Measurements from ENCODE around the gene C2. TPM values are rescaled to one million over a fixed set of nuclear protein-coding genes. Genes with fewer than 3 reads are reported as not detected.
"Not testable (repeated sequence)": the region's sequence is repeated elsewhere in the genome, so short reads cannot be mapped to it uniquely, and the experiment has no call there.

Gene C2
- polyA plus RNA-seq, 1 donor from 2014 or later = not detected

GRCh38 chr6:31980195-31980876, 52.8 kb downstream of the C2 start:
- H3K4me3 Mint-ChIP-seq, H3K27me3 Mint-ChIP-seq, H3K9me3 Mint-ChIP-seq, H3K36me3 Mint-ChIP-seq, H3K4me1 Mint-ChIP-seq, H3K27ac Mint-ChIP-seq: not testable (repeated sequence)

- not testable (repeated sequence) for H3K27me3 Mint-ChIP-seq, H3K36me3 Mint-ChIP-seq, H3K9me3 Mint-ChIP-seq, H3K27ac Mint-ChIP-seq, H3K4me3 Mint-ChIP-seq, H3K4me1 Mint-ChIP-seq
Measured at GRCh38 chr6:31980998-31981397, 53.5 kb downstream of the C2 start.

- not testable (repeated sequence) for H3K9me3 Mint-ChIP-seq, H3K27ac Mint-ChIP-seq, H3K36me3 Mint-ChIP-seq, H3K27me3 Mint-ChIP-seq, H3K4me3 Mint-ChIP-seq, H3K4me1 Mint-ChIP-seq
Measured at GRCh38 chr6:31981744-31982143, 54.2 kb downstream of the C2 start, which contains the start of gene C4A. Gene C4A, plus strand, starts transcription at chr6:31982057. Its CDS starts 51 bp downstream, at chr6:31982108.

- H3K4me3 Mint-ChIP-seq = not testable (repeated sequence)
Measured at GRCh38 chr6:31989363-31989762, 61.8 kb downstream of the C2 start.

GRCh38 chr6:31994421-31994820, 66.9 kb downstream of the C2 start:
- not testable (repeated sequence) for H3K36me3 Mint-ChIP-seq, H3K4me1 Mint-ChIP-seq, H3K27ac Mint-ChIP-seq, H3K27me3 Mint-ChIP-seq, H3K4me3 Mint-ChIP-seq, H3K9me3 Mint-ChIP-seq

More at GRCh38 chr6:31989363-31989762, 61.8 kb downstream of the C2 start:
- not testable (repeated sequence) for H3K36me3 Mint-ChIP-seq, H3K9me3 Mint-ChIP-seq, H3K27me3 Mint-ChIP-seq, H3K27ac Mint-ChIP-seq, H3K4me1 Mint-ChIP-seq

Other genes starting within 250 kb of the C2 start
- gene LY6G5C, start 246.7 kb upstream of the C2 start, polyA plus RNA-seq = 3.2 TPM
- 40.1 TPM for gene ABHD16A, start 224.4 kb upstream of the C2 start, polyA plus RNA-seq
- gene LY6G6F, start 220.9 kb upstream of the C2 start, polyA plus RNA-seq = 0.95 TPM
- gene LY6G6D, start 212.4 kb upstream of the C2 start, polyA plus RNA-seq = not detected
- not detected for gene LY6G6C, start 206.0 kb upstream of the C2 start, polyA plus RNA-seq
- 1.8 TPM for gene MPIG6B, start 204.3 kb upstream of the C2 start, polyA plus RNA-seq
- gene DDAH2, start 198.4 kb upstream of the C2 start, polyA plus RNA-seq = 119 TPM
- 861 TPM for gene CLIC1, start 191.2 kb upstream of the C2 start, polyA plus RNA-seq
- 4.2 TPM for gene MSH5, start 187.7 kb upstream of the C2 start, polyA plus RNA-seq
- gene SAPCD1, start 165.1 kb upstream of the C2 start, polyA plus RNA-seq = not detected
- gene VWA7, start 150.4 kb upstream of the C2 start, polyA plus RNA-seq = 2.6 TPM
- 83.0 TPM for gene VARS1, start 132.0 kb upstream of the C2 start, polyA plus RNA-seq
- 100 TPM for gene LSM2, start 120.8 kb upstream of the C2 start, polyA plus RNA-seq
- 1.2 TPM for gene HSPA1L, start 112.4 kb upstream of the C2 start, polyA plus RNA-seq
- gene HSPA1A, start 112.2 kb upstream of the C2 start, polyA plus RNA-seq = 49.5 TPM
- gene HSPA1B, start 100.0 kb upstream of the C2 start, polyA plus RNA-seq = 5.7 TPM
- 25.0 TPM for gene NEU1, start 64.9 kb upstream of the C2 start, polyA plus RNA-seq
- not detected for gene SLC44A4, start 48.7 kb upstream of the C2 start, polyA plus RNA-seq
- 49.3 TPM for gene EHMT2, start 30.0 kb upstream of the C2 start, polyA plus RNA-seq
- gene ZBTB12, start 25.6 kb upstream of the C2 start, polyA plus RNA-seq = not detected
- not detected for gene CFB, start 18.4 kb downstream of the C2 start, polyA plus RNA-seq
- gene NELFE, start 31.3 kb downstream of the C2 start, polyA plus RNA-seq = 51.3 TPM
- gene SKIC2, start 31.5 kb downstream of the C2 start, polyA plus RNA-seq = 12.7 TPM
- 16.2 TPM for gene DXO, start 44.4 kb downstream of the C2 start, polyA plus RNA-seq
- gene C4A, start 54.3 kb downstream of the C2 start, polyA plus RNA-seq = 0.23 TPM
- not detected for gene C4B, start 87.1 kb downstream of the C2 start, polyA plus RNA-seq
- gene CYP21A2, start 110.7 kb downstream of the C2 start, polyA plus RNA-seq = not detected
- gene TNXB, start 181.6 kb downstream of the C2 start, polyA plus RNA-seq = 0.21 TPM
- 25.5 TPM for gene ATF6B, start 200.5 kb downstream of the C2 start, polyA plus RNA-seq
- 4.1 TPM for gene FKBPL, start 202.6 kb downstream of the C2 start, polyA plus RNA-seq
- not detected for gene PRRT1, start 224.2 kb downstream of the C2 start, polyA plus RNA-seq
- gene PPT2, start 226.4 kb downstream of the C2 start, polyA plus RNA-seq = 1.5 TPM
- gene EGFL8, start 236.9 kb downstream of the C2 start, polyA plus RNA-seq = not detected
- 17.2 TPM for gene AGPAT1, start 248.4 kb downstream of the C2 start, polyA plus RNA-seq